GM12878 (cell line): Measurements from ENCODE around the gene IPO11.

ENCODE experiments used
- EP300 ChIP-seq, 2 experiments: fragments of 150-350 bp in 1 of 2; IDR thresholded peaks; 2 replicates each; pipeline ENCODE4 v1.6.1; 2011 to 2012; ENCODE audit warnings: low read depth in 2 of 2, low read length in 2 of 2, borderline replicate concordance in 1 of 2, improper control_type of control experiment in 1 of 2, inconsistent platforms in 1 of 2; ENCODE audit not compliant: control insufficient read depth in 1 of 2
- EZH2 ChIP-seq: IDR thresholded peaks from 2 replicates; pipeline ENCODE4 v1.6.1; 2012; ENCODE audit warnings: low read depth, mild to moderate bottlenecking, control low read depth, inconsistent platforms, low read length, borderline replicate concordance; ENCODE audit not compliant: control insufficient read depth
- MTA2 ChIP-seq: fragments of 450-650 bp; IDR thresholded peaks from 2 replicates; pipeline ENCODE4 v1.6.1; 2016; ENCODE audit warnings: low read depth, mild to moderate bottlenecking, moderate library complexity
- POLR2A ChIP-seq: IDR thresholded peaks from 2 replicates; pipeline ENCODE4 v1.6.1; 2011; ENCODE audit warnings: low read depth, mild to moderate bottlenecking, low read length
- POLR2AphosphoS5 ChIP-seq: IDR thresholded peaks from 2 replicates; pipeline ENCODE4 v1.6.1; 2011; ENCODE audit warnings: mild to moderate bottlenecking, low read length, inconsistent platforms
- RCOR1 ChIP-seq: conservative IDR thresholded peaks from 2 replicates; pipeline ENCODE4 v1.6.1; 2012; ENCODE audit warnings: low read depth, low read length, improper control_type of control experiment
- SMAD1 ChIP-seq: fragments of 450-650 bp; IDR thresholded peaks from 2 replicates; pipeline ENCODE4 v1.6.1; 2018; ENCODE audit warnings: mild to moderate bottlenecking, low read depth; ENCODE audit not compliant: partially characterized antibody
- SUZ12 ChIP-seq: fragments of 200-600 bp; sonication (generic); IDR thresholded peaks from one replicate; pipeline ENCODE4 v1.6.1; 2018; ENCODE audit warnings: antibody characterized with exemption, mild to moderate bottlenecking; ENCODE audit not compliant: unreplicated experiment
- TF ChIP-seq, protein P1 (sequence below), 3 experiments: IDR thresholded peaks in 2 of 3; conservative IDR thresholded peaks in 1 of 3; 2 replicates each; pipeline ENCODE4 v1.5.1; 2011; ENCODE audit warnings: low read depth in 3 of 3, low read length in 3 of 3, mild to moderate bottlenecking in 3 of 3, control low read depth in 2 of 3, moderate library complexity in 2 of 3, inconsistent platforms in 1 of 3, mixed read lengths in 1 of 3; ENCODE audit not compliant: control insufficient read depth in 2 of 3, insufficient read depth in 1 of 3; ENCODE audit errors: extremely low read depth in 1 of 3
- TF ChIP-seq, protein P2 (sequence below): fragments of 450-650 bp; formaldehyde crosslinking; IDR thresholded peaks from 2 replicates; pipeline ENCODE4 v1.4.0; 2020; ENCODE audit warnings: mild to moderate bottlenecking, moderate library complexity
- TF ChIP-seq, protein P3 (sequence below): IDR thresholded peaks from 2 replicates; pipeline ENCODE4 v1.6.1; 2012; ENCODE audit warnings: mild to moderate bottlenecking, low read depth, low read length

- TF ChIP-seq, protein P1, sequence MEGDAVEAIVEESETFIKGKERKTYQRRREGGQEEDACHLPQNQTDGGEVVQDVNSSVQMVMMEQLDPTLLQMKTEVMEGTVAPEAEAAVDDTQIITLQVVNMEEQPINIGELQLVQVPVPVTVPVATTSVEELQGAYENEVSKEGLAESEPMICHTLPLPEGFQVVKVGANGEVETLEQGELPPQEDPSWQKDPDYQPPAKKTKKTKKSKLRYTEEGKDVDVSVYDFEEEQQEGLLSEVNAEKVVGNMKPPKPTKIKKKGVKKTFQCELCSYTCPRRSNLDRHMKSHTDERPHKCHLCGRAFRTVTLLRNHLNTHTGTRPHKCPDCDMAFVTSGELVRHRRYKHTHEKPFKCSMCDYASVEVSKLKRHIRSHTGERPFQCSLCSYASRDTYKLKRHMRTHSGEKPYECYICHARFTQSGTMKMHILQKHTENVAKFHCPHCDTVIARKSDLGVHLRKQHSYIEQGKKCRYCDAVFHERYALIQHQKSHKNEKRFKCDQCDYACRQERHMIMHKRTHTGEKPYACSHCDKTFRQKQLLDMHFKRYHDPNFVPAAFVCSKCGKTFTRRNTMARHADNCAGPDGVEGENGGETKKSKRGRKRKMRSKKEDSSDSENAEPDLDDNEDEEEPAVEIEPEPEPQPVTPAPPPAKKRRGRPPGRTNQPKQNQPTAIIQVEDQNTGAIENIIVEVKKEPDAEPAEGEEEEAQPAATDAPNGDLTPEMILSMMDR (IDR thresholded peaks at IDR 0.05 in 2 of 3, conservative IDR thresholded peaks at IDR 0.05 in 1 of 3; ENCODE audit: control insufficient read depth in 2 of 3, extremely low read depth in 1 of 3, insufficient read depth in 1 of 3, low read depth in 3 of 3, low read length in 3 of 3): no peak
- TF ChIP-seq EP300 (IDR thresholded peaks at IDR 0.05; ENCODE audit: borderline replicate concordance in 1 of 2, control insufficient read depth in 1 of 2, low read depth in 2 of 2, low read length in 2 of 2) (no peak), RCOR1 (no peak), SMAD1 (no peak), MTA2 (no peak), EZH2 (no peak), SUZ12 (no peak), POLR2A (no peak), POLR2AphosphoS5 (no peak)
- TF ChIP-seq, protein P2, sequence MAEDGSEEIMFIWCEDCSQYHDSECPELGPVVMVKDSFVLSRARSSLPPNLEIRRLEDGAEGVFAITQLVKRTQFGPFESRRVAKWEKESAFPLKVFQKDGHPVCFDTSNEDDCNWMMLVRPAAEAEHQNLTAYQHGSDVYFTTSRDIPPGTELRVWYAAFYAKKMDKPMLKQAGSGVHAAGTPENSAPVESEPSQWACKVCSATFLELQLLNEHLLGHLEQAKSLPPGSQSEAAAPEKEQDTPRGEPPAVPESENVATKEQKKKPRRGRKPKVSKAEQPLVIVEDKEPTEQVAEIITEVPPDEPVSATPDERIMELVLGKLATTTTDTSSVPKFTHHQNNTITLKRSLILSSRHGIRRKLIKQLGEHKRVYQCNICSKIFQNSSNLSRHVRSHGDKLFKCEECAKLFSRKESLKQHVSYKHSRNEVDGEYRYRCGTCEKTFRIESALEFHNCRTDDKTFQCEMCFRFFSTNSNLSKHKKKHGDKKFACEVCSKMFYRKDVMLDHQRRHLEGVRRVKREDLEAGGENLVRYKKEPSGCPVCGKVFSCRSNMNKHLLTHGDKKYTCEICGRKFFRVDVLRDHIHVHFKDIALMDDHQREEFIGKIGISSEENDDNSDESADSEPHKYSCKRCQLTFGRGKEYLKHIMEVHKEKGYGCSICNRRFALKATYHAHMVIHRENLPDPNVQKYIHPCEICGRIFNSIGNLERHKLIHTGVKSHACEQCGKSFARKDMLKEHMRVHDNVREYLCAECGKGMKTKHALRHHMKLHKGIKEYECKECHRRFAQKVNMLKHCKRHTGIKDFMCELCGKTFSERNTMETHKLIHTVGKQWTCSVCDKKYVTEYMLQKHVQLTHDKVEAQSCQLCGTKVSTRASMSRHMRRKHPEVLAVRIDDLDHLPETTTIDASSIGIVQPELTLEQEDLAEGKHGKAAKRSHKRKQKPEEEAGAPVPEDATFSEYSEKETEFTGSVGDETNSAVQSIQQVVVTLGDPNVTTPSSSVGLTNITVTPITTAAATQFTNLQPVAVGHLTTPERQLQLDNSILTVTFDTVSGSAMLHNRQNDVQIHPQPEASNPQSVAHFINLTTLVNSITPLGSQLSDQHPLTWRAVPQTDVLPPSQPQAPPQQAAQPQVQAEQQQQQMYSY (CRISPR knock-in tag): no peak
- TF ChIP-seq, protein P3, sequence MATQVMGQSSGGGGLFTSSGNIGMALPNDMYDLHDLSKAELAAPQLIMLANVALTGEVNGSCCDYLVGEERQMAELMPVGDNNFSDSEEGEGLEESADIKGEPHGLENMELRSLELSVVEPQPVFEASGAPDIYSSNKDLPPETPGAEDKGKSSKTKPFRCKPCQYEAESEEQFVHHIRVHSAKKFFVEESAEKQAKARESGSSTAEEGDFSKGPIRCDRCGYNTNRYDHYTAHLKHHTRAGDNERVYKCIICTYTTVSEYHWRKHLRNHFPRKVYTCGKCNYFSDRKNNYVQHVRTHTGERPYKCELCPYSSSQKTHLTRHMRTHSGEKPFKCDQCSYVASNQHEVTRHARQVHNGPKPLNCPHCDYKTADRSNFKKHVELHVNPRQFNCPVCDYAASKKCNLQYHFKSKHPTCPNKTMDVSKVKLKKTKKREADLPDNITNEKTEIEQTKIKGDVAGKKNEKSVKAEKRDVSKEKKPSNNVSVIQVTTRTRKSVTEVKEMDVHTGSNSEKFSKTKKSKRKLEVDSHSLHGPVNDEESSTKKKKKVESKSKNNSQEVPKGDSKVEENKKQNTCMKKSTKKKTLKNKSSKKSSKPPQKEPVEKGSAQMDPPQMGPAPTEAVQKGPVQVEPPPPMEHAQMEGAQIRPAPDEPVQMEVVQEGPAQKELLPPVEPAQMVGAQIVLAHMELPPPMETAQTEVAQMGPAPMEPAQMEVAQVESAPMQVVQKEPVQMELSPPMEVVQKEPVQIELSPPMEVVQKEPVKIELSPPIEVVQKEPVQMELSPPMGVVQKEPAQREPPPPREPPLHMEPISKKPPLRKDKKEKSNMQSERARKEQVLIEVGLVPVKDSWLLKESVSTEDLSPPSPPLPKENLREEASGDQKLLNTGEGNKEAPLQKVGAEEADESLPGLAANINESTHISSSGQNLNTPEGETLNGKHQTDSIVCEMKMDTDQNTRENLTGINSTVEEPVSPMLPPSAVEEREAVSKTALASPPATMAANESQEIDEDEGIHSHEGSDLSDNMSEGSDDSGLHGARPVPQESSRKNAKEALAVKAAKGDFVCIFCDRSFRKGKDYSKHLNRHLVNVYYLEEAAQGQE: no peak
Measured at GRCh38 chr5:62385816-62386400, 26.7 kb upstream of the IPO11 start.
